OCI-LY1 (cell line): ENCODE results near the gene RBM20.

Experiments
- EZH2 ChIP-seq: fragments of 200-600 bp; sonication (generic), shearing (Covaris generic); IDR thresholded peaks from 2 replicates; pipeline ENCODE4 v1.8.0; 2017; ENCODE audit warnings: borderline replicate concordance, mixed run types, mild to moderate bottlenecking, antibody characterized with exemption, low read length, moderate library complexity, mixed read lengths
- TF ChIP-seq, protein P1 (sequence below): fragments of 200-600 bp; sonication (generic), shearing (Covaris generic); IDR thresholded peaks from 2 replicates; pipeline ENCODE4 v1.5.1; 2017; ENCODE audit warnings: mild to moderate bottlenecking, antibody characterized with exemption, low read length, moderate library complexity, mixed read lengths

DNA sequence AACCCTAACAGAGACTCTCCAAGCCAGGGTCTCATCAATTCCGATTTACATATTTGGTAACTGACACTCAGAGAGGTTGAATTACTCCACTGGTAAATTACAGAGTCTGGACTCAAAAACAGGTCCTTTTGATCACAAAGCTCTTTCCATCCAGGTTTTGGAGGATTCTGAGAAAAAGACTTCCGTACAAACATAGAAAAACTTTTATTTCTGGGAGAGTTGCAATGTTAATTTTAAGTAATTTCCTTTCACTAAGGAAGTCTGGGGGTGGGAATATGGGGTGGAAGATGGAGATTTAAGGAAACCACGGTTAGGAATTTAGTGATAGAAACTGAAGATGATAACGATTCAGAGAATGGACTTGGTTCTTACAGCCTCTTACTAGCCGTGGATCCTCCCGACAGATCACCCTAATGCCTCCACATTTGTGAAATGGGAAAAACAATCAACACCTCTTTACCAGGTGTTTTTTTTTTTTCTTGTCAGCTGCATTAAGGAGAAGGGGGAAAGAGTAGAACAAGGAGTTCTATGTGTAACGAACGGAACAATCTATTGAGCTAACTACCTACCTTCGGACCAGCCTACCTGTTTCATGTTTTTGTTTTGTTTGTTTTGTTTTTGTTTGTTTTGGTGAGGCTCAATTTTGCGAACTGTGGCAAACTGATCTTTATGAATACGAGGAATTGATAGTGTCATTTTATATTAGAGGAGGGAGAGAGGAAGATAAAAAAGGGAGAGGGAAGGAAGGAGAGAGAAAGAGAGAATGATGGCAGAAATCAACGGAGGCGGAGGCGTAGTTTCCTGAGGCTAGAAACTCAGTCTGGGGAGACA is 1.7 kb upstream of the RBM20 start:
- TF ChIP-seq, protein P1, sequence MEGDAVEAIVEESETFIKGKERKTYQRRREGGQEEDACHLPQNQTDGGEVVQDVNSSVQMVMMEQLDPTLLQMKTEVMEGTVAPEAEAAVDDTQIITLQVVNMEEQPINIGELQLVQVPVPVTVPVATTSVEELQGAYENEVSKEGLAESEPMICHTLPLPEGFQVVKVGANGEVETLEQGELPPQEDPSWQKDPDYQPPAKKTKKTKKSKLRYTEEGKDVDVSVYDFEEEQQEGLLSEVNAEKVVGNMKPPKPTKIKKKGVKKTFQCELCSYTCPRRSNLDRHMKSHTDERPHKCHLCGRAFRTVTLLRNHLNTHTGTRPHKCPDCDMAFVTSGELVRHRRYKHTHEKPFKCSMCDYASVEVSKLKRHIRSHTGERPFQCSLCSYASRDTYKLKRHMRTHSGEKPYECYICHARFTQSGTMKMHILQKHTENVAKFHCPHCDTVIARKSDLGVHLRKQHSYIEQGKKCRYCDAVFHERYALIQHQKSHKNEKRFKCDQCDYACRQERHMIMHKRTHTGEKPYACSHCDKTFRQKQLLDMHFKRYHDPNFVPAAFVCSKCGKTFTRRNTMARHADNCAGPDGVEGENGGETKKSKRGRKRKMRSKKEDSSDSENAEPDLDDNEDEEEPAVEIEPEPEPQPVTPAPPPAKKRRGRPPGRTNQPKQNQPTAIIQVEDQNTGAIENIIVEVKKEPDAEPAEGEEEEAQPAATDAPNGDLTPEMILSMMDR: no peak
- no peak for TF ChIP-seq EZH2
